IMR-90 (cell line): ENCODE results near the gene ISX. TPM values are rescaled to one million over a fixed set of nuclear protein-coding genes. Genes with fewer than 3 reads are reported as not detected.

Source experiments
- ATAC-seq: fragments of 200-7000 bp; cut with Tn5 transposase; 2 replicates; pipeline ENCODE4 v1.9.1; 2020; ENCODE audit warnings: low read depth, mild to moderate bottlenecking, moderate library complexity
- BruUV-seq: library from RNA; stranded (reverse); fragments of 400-500 nt; replicated peaks from 2 replicates; lab custom pipeline; 2021; lab: Mats Ljungman, UMichigan
- CTCF ChIA-PET: fragments of 300-600 bp; formaldehyde crosslinking; extraction: SDS; loops from one replicate; lab custom pipeline; 2021; ENCODE audit warnings: antibody characterized with exemption; lab: Yijun Ruan, JAX
- POLR2A ChIA-PET: fragments of 300-600 bp; sonication (Branson Sonifier 250); formaldehyde crosslinking; loops from one replicate; lab custom pipeline; 2022; ENCODE audit warnings: antibody characterized with exemption; ENCODE audit not compliant: unreplicated experiment; lab: Charles Lee
- DNase-seq: peaks from one replicate; pipeline ENCODE4 v3.0.0; 2013
- H2AFZ ChIP-seq: replicated peaks from 2 replicates; pipeline ENCODE3; 2013; ENCODE audit warnings: low read length, mild to moderate bottlenecking; ENCODE audit not compliant: poor library complexity
- H2AK5ac ChIP-seq: 2 replicates; pipeline ENCODE4 v1.6.1; 2013; ENCODE audit warnings: low read depth, low read length, inconsistent platforms
- H2AK9ac ChIP-seq: replicated peaks from 2 replicates; pipeline ENCODE3; 2013; ENCODE audit warnings: mild to moderate bottlenecking, low read depth, low read length, moderate library complexity; ENCODE audit not compliant: poor library complexity
- H2BK120ac ChIP-seq: 2 replicates; pipeline ENCODE4 v1.6.1; 2013; ENCODE audit warnings: low read depth, low read length, inconsistent platforms
- H2BK15ac ChIP-seq: 3 replicates; pipeline ENCODE4 v1.6.1; 2013; ENCODE audit warnings: low read depth, low read length, inconsistent platforms
- H2BK20ac ChIP-seq: 2 replicates; pipeline ENCODE4 v1.6.1; 2013; ENCODE audit warnings: low read depth, mild to moderate bottlenecking, inconsistent platforms, low read length, moderate library complexity
- H2BK5ac ChIP-seq: 2 replicates; pipeline ENCODE4 v1.6.1; 2013; ENCODE audit warnings: mild to moderate bottlenecking, low read depth, low read length, inconsistent platforms; ENCODE audit not compliant: poor library complexity, severe bottlenecking
- H3K14ac ChIP-seq: replicated peaks from 2 replicates; pipeline ENCODE4 v1.6.1; 2013; ENCODE audit warnings: low read depth, low read length, inconsistent platforms
- H3K18ac ChIP-seq: 2 replicates; pipeline ENCODE4 v1.6.1; 2013; ENCODE audit warnings: low read depth, low read length, control low read depth
- H3K23ac ChIP-seq: 2 replicates; pipeline ENCODE4 v1.6.1; 2013; ENCODE audit warnings: low read depth, low read length, inconsistent platforms
- H3K27ac ChIP-seq: 2 replicates; pipeline ENCODE4 v1.5.1; 2013; ENCODE audit warnings: mild to moderate bottlenecking, control low read depth, low read length; ENCODE audit not compliant: insufficient read depth
- H3K27me3 ChIP-seq: 2 replicates; pipeline ENCODE4 v1.6.1; 2013; ENCODE audit warnings: low read length; ENCODE audit not compliant: control insufficient read depth, insufficient read depth
- H3K36me3 ChIP-seq: 2 replicates; pipeline ENCODE4 v1.6.1; 2013; ENCODE audit warnings: low read length, mixed read lengths; ENCODE audit not compliant: control insufficient read depth, insufficient read depth
- H3K4ac ChIP-seq: 2 replicates; pipeline ENCODE4 v1.6.1; 2013; ENCODE audit warnings: low read depth, low read length, inconsistent platforms
- H3K4me1 ChIP-seq: 2 replicates; pipeline ENCODE4 v1.6.1; 2013; ENCODE audit warnings: low read length, mixed read lengths; ENCODE audit not compliant: control insufficient read depth, insufficient read depth
- H3K4me2 ChIP-seq: 2 replicates; pipeline ENCODE4 v1.6.1; 2013; ENCODE audit warnings: low read depth, mild to moderate bottlenecking, control low read depth, low read length, moderate library complexity
- H3K4me3 ChIP-seq: 2 replicates; pipeline ENCODE4 v1.5.1; 2013; ENCODE audit warnings: low read depth, mild to moderate bottlenecking, control low read depth, low read length, moderate library complexity; ENCODE audit not compliant: insufficient read depth
- H3K56ac ChIP-seq: 2 replicates; pipeline ENCODE4 v1.6.1; 2013; ENCODE audit warnings: low read length, inconsistent platforms; ENCODE audit not compliant: insufficient read depth; ENCODE audit errors: extremely low read depth
- H3K79me1 ChIP-seq, 2 experiments: 2 replicates each; pipeline ENCODE4 v1.6.1; 2013; ENCODE audit warnings: low read length in 2 of 2, inconsistent platforms in 1 of 2, low read depth in 1 of 2
- H3K9ac ChIP-seq: 2 replicates; pipeline ENCODE4 v1.6.1; 2013; ENCODE audit warnings: low read depth, low read length, control low read depth
- H3K9me1 ChIP-seq: 2 replicates; pipeline ENCODE4 v1.6.1; 2013; ENCODE audit warnings: low read length, inconsistent platforms; ENCODE audit not compliant: insufficient read depth
- H3K9me3 ChIP-seq: 2 replicates; pipeline ENCODE4 v1.6.1; 2013; ENCODE audit warnings: low read length; ENCODE audit not compliant: control insufficient read depth, insufficient read depth
- H4K20me1 ChIP-seq: 2 replicates; pipeline ENCODE4 v1.6.1; 2013; ENCODE audit warnings: low read length, inconsistent platforms; ENCODE audit not compliant: insufficient read depth
- H4K5ac ChIP-seq: 2 replicates; pipeline ENCODE4 v1.6.1; 2013; ENCODE audit warnings: mild to moderate bottlenecking, low read depth, low read length, control low read depth
- H4K8ac ChIP-seq, 2 experiments: 2 replicates each; pipeline ENCODE4 v1.6.1; 2013; ENCODE audit warnings: low read depth in 2 of 2, low read length in 2 of 2, control low read depth in 1 of 2, inconsistent platforms in 1 of 2
- H4K91ac ChIP-seq: 2 replicates; pipeline ENCODE4 v1.6.1; 2013; ENCODE audit warnings: low read depth, low read length, inconsistent platforms; ENCODE audit not compliant: insufficient read depth
- MAZ ChIP-seq: IDR thresholded peaks from 2 replicates; pipeline ENCODE4 v1.6.1; 2012; ENCODE audit warnings: low read depth, mild to moderate bottlenecking, low read length, improper control_type of control experiment, moderate library complexity, borderline replicate concordance
- WGBS, 2 experiments: methylation state at CpG; one replicate each; pipeline versions ENCODE4 v1.1.5 to v1.1.7; 2013; ENCODE audit warnings: missing lambda C conversion rate in 2 of 2; ENCODE audit not compliant: insufficient read length in 1 of 2; ENCODE audit errors: extremely low coverage in 2 of 2; 5-methylcytosine and 5-hydroxymethylcytosine counted together
- dilution Hi-C: fragments of 300-500 bp; cut with HindIII; formaldehyde crosslinking; loops from one replicate; pipeline ENCODE4 v1.14.3; 2018; ENCODE audit warnings: low sequenced_read_pairs; ENCODE audit not compliant: unreplicated experiment
- in situ Hi-C: fragments of 300-500 bp; cut with MboI; formaldehyde crosslinking; loops from 3 replicates; pipeline ENCODE4 v1.14.3; 2019; ENCODE audit warnings: low sequenced_read_pairs, inconsistent platforms, mixed read lengths
- intact Hi-C: fragments of 100-400 bp; cut with micrococcal nuclease; formaldehyde crosslinking; loops from 2 replicates; pipeline ENCODE4 v1.10.0; 2022
- polyA plus RNA-seq, 3 experiments: library from polyadenylated mRNA; depleted of rRNA; stranded (reverse); fragments of >200 nt; gene quantifications; 2 replicates each; pipeline ENCODE4 v1.2.3, GENCODE V29; 2012; ENCODE audit warnings: low replicate concordance in 1 of 3
- total RNA-seq: library from RNA; depleted of rRNA; stranded (reverse); fragments of >200 nt; gene quantifications from 2 replicates; pipeline ENCODE4 v1.2.3, GENCODE V29; 2012
- TF ChIP-seq, protein P1 (sequence below): conservative IDR thresholded peaks from 2 replicates; pipeline ENCODE4 v1.5.1; 2012; ENCODE audit warnings: mild to moderate bottlenecking, low read depth, low read length, improper control_type of control experiment
- TF ChIP-seq, protein P2 (sequence below): fragments of 150-350 bp; IDR thresholded peaks from 2 replicates; pipeline ENCODE4 v1.6.1; 2016; ENCODE audit warnings: low read depth, mild to moderate bottlenecking, low read length, moderate library complexity, borderline replicate concordance

Gene ISX
- total and polyA plus RNA-seq, 2 of the 4 experiments (the other 2 are of a cell fraction): not detected

DNA sequence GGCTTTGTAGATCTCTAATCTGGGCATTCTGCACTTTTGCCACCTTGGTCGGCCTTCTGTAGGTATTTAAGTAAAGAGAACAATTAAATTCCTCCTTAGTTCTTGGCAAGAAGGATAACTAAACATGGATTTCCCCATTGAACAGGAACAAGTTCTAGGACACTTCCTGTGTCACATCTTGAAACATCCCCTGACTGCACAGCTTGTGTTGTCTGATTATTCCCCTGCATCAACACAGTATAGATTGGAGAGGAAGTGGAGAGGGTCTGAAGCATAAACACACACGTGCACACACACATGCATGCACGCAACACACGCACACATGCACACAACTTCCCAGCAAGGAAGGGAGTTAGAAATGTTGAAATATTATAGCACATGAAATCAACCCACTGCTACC lies 8.6 kb downstream of the ISX start:
- Histone ChIP-seq H4K8ac (no peak overlapping the region), H3K4ac (no peak overlapping the region), H3K9ac (no peak overlapping the region), H3K4me2 (no peak overlapping the region), H3K27me3 (no peaks in the 10 kb centered on the region), H3K18ac (no peak overlapping the region), H3K4me3 (no peak overlapping the region), H3K36me3 (no peaks in the 10 kb centered on the region), H3K9me1 (no peaks in the 10 kb centered on the region), H3K9me3 (peaks cover 12% of the 10 kb centered on the region), H2BK5ac (no peak overlapping the region), H3K23ac (no peak overlapping the region), H3K14ac (no peak overlapping the region), H4K20me1 (no peaks in the 10 kb centered on the region), H4K91ac (no peak overlapping the region), H2AK5ac (no peak overlapping the region), H3K4me1 (no peaks in the 10 kb centered on the region), H2AFZ (no peak overlapping the region), H2BK15ac (no peak overlapping the region), H2AK9ac (no peak overlapping the region), H3K79me1 (no peaks in the 10 kb centered on the region), H4K5ac (no peak overlapping the region), H3K27ac (no peak overlapping the region), H2BK20ac (no peak overlapping the region), H3K56ac (no peak overlapping the region), H2BK120ac (no peak overlapping the region)
- dilution Hi-C loops: no loop called here
- TF ChIP-seq, protein P1, sequence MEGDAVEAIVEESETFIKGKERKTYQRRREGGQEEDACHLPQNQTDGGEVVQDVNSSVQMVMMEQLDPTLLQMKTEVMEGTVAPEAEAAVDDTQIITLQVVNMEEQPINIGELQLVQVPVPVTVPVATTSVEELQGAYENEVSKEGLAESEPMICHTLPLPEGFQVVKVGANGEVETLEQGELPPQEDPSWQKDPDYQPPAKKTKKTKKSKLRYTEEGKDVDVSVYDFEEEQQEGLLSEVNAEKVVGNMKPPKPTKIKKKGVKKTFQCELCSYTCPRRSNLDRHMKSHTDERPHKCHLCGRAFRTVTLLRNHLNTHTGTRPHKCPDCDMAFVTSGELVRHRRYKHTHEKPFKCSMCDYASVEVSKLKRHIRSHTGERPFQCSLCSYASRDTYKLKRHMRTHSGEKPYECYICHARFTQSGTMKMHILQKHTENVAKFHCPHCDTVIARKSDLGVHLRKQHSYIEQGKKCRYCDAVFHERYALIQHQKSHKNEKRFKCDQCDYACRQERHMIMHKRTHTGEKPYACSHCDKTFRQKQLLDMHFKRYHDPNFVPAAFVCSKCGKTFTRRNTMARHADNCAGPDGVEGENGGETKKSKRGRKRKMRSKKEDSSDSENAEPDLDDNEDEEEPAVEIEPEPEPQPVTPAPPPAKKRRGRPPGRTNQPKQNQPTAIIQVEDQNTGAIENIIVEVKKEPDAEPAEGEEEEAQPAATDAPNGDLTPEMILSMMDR: no peak
- TF ChIP-seq MAZ: no peak
- TF ChIP-seq, protein P2, sequence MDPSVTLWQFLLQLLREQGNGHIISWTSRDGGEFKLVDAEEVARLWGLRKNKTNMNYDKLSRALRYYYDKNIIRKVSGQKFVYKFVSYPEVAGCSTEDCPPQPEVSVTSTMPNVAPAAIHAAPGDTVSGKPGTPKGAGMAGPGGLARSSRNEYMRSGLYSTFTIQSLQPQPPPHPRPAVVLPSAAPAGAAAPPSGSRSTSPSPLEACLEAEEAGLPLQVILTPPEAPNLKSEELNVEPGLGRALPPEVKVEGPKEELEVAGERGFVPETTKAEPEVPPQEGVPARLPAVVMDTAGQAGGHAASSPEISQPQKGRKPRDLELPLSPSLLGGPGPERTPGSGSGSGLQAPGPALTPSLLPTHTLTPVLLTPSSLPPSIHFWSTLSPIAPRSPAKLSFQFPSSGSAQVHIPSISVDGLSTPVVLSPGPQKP: no peak
- intact Hi-C loops: no loop called here
- WGBS, 2 experiments: no CpG with 5 or more reads among the region's 4 CpGs
- in situ Hi-C loops: no loop called here
- ATAC-seq (no peak), DNase-seq (no peak)
- CTCF ChIA-PET: no interaction called here
- no TSS peak for BruUV-seq
- POLR2A ChIA-PET: no interaction called here
